ENCODE data around the gene SLC19A1.

Gene SLC19A1

DNA sequence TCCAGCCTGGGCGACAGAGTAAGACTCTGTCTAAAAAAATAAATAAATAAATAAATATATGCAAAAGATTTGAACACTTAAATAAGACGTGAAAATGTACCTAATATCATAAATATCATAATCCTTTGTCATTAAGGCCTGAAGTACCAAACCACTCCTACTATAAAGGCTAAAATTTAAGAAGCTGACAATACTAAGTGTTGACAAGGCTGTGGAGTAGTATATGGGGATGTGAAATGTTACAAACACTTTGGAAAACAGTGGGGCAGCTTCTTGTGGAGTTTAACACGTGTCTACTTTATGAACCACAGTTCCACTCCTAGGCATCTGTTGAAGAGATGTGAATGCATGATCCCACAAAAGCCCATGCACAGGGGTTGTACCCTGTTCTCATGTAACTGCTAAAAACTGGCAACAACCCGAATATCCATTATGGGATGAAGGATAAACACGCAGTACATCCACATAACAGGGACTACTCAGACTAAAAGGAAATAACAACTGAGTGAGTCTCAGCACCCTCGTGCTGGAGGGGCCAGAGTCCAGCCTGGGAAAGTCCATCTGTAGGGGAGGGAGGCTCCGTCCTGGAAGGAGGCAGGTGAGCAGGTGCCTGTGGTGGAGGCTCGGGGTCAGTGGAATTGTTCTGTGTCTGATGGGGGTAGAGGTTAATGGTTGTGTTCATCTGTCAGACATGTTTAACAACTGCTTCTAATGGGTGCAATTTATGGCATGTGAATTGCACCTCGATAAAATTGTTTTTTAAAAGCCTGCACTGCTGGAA lies 6.7 kb upstream of the SLC19A1 start:
- DNase-seq (ENCODE audit: low read depth) = no peak
- no peak for TF ChIP-seq CTCF (conservative IDR thresholded peaks at IDR 0.05; ENCODE audit: control insufficient read depth, insufficient read depth, low read depth, low read length)
- H3K4me3 ChIP-seq (ENCODE audit: control insufficient read depth, low read depth, low read length) = no peak overlapping the region

DNA sequence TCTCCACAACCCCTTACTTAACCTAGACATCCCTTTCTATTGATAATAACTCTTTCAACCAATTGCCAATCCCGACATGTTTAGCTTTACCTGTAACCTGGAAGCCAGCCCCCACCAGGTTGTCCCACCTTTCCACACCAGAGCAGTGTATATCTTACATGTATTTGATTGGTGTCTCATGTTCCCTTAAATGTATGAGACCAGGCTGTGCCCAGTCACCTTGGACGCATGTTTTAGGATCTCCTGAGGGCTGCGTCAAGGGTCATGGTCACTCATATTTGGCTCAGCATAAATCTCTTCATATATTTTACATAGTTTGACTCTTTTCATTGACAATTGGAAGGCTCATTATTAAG lies 5.3 kb upstream of the SLC19A1 start:
- DNase-seq (ENCODE audit: low read depth) = no peak
- TF ChIP-seq CTCF (conservative IDR thresholded peaks at IDR 0.05; ENCODE audit: control insufficient read depth, insufficient read depth, low read depth, low read length) = no peak
- H3K4me3 ChIP-seq (ENCODE audit: control insufficient read depth, low read depth, low read length) = no peak overlapping the region

GRCh38 chr21:45546636-45547544 lies 4.7 kb upstream of the SLC19A1 start:
- no peak for TF ChIP-seq CTCF (conservative IDR thresholded peaks at IDR 0.05; ENCODE audit: control insufficient read depth, insufficient read depth, low read depth, low read length)
- DNase-seq (ENCODE audit: low read depth) = no peak

GRCh38 chr21:45545691-45546531 lies 3.7 kb upstream of the SLC19A1 start:
- DNase-seq (ENCODE audit: low read depth) = no peak
- H3K4me3 ChIP-seq (ENCODE audit: control insufficient read depth, low read depth, low read length) = no peak overlapping the region
- TF ChIP-seq CTCF (conservative IDR thresholded peaks at IDR 0.05; ENCODE audit: control insufficient read depth, insufficient read depth, low read depth, low read length) = no peak

More at GRCh38 chr21:45546636-45547544, 4.7 kb upstream of the SLC19A1 start:
- no peak overlapping the region for H3K4me3 ChIP-seq (ENCODE audit: control insufficient read depth, low read depth, low read length)

DNA sequence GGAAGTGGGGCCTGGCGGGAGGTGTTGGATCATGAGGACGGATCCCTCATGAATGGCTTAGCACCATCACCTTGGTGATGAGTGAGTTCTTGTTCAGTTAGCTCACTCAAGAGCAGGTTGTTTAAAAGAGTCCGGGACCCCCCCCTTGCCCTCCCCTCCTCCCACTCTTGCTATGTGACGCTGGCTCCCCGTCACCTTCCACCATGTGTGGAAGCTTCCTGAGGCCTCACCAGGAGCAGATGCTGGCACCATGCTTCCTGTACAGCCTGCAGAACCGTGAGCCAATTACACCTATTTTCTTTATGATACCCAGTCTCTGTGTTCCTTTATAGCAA lies 3.0 kb upstream of the SLC19A1 start:
- no peak for DNase-seq (ENCODE audit: low read depth)
- no peak for TF ChIP-seq CTCF (conservative IDR thresholded peaks at IDR 0.05; ENCODE audit: control insufficient read depth, insufficient read depth, low read depth, low read length)
- no peak overlapping the region for H3K4me3 ChIP-seq (ENCODE audit: control insufficient read depth, low read depth, low read length)

DNA sequence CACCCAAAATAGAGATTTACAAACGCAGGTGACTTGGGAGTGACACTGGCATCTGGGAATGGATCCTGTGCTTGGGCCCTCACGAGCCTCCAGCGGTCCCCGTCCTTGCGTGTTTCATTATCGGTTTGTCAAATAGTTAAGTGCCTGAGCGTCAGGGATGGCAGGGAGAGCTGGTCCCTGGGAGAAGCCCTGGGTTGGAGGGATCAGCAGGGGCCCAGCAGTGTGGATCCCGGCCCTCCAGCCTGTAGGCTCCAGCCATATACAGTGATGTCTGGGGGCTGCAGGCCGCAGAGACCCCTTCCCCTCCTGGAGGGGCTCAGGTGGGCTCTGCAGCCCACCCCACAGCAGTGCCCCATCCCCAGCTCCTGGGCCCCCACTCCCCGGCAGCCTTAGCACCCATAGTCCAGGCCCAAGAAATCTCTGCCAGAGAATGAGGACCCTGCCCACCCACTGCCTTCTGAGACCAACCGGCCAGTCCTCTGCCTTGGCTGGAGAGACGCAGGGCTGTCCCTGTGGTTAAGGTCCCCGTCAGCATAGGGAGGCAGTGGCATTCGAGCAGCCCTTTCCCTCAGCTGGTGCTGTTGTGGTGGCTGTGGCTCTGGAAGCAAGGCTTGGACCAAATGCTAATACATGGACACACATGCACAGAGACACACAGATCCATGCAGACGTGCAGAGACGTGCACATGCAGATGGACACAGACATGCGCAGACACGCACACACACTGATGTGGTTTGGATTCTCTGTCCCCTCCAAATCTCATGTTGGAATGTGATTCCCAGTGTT lies 2.4 kb upstream of the SLC19A1 start:
- no peak for DNase-seq (ENCODE audit: low read depth)
- no peak overlapping the region for H3K4me3 ChIP-seq (ENCODE audit: control insufficient read depth, low read depth, low read length)
- TF ChIP-seq CTCF (conservative IDR thresholded peaks at IDR 0.05; ENCODE audit: control insufficient read depth, insufficient read depth, low read depth, low read length) = no peak

Data from fibroblast of mammary gland (primary cell).